Effector memory CD4-positive, alpha-beta T cell (primary cell): ENCODE data around the gene CEMIP2.

ENCODE experiments used
- DNase-seq, 3 donors: peaks; one replicate each; pipeline ENCODE4 v3.0.0-alpha.2; 2020
- H3K27ac ChIP-seq: 2 replicates; pipeline ENCODE4 v1.7.0; 2013; ENCODE audit warnings: mild to moderate bottlenecking, low read length, moderate library complexity; ENCODE audit not compliant: insufficient read depth, poor library complexity, severe bottlenecking
- H3K27me3 ChIP-seq: replicated peaks from 2 replicates; pipeline ENCODE4 v1.7.0; 2013; ENCODE audit warnings: mild to moderate bottlenecking, low read length; ENCODE audit not compliant: insufficient read depth, control insufficient read depth, poor library complexity, severe bottlenecking
- H3K36me3 ChIP-seq: 2 replicates; pipeline ENCODE4 v1.7.0; 2013; ENCODE audit warnings: mild to moderate bottlenecking, low read length, moderate library complexity; ENCODE audit not compliant: control insufficient read depth, insufficient read depth
- H3K4me1 ChIP-seq: 2 replicates; pipeline ENCODE4 v1.7.0; 2013; ENCODE audit warnings: low read length, mild to moderate bottlenecking; ENCODE audit not compliant: control insufficient read depth, insufficient read depth, poor library complexity, severe bottlenecking
- H3K4me3 ChIP-seq: 2 replicates; pipeline ENCODE4 v1.7.0; 2013; ENCODE audit warnings: low read length, low read depth, mild to moderate bottlenecking; ENCODE audit not compliant: insufficient read depth, poor library complexity, severe bottlenecking
- H3K9me3 ChIP-seq: 2 replicates; pipeline ENCODE4 v1.7.0; 2013; ENCODE audit warnings: mild to moderate bottlenecking, low read length, moderate library complexity; ENCODE audit not compliant: control insufficient read depth

The CEMIP2 gene

DNA sequence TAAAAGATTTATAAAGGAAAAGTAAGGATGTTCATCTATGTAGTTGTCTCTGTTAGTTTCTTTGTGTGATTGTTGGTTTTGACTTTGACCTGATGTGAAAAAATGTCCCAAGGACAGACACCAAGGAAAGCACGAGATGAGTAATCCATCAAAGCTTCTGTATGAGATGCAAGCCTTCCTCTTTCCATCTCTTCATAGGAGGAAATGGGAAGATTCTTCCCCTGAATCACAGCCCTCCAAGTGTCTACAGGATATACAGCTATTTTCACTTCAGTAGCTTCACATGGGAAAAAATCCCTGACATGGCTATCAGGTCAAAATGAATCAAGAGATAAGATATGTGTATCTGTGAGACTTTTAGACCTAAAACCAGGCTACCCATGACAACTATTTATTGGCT lies 29.0 kb upstream of the CEMIP2 start:
- H3K27me3 ChIP-seq, result no peaks in the 10 kb centered on the region
- no peaks in the 10 kb centered on the region for H3K9me3 ChIP-seq
- DNase-seq, result no peak
- no peak overlapping the region for H3K4me3 ChIP-seq
- no peaks in the 10 kb centered on the region for H3K36me3 ChIP-seq
- no peak overlapping the region for H3K27ac ChIP-seq
- peaks cover 34% of the 10 kb centered on the region for H3K4me1 ChIP-seq

DNA sequence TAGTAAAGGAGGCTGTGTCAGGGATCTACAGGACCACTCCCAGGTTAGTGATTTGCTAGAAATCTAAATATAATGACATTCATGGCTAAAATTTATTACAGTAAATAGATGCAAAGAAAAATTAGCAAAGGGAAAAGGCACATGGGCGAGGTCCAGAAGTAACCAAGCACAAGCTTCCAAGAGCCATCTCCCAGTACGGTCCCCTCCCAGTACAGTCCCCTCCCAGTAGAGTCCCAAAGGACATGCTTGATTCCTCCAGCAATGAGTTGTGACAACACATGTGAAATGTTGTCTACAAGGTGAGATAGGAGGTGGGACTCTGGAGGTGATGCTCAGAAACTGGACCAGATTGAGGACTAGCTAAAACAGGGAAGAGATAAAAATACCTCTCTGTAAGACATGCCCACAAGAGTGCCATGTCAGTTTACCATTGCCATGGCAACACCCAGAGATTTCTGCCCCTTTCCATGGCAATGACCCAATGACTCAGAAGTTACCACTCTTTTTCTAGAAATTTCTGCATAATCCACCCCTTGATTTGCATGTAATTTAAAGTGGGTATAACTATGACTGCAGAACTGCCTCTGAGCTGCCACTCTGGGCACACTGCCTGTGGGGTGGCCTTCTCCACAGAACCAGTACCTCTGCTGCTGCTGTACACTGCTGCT lies 27.9 kb upstream of the CEMIP2 start:
- Histone ChIP-seq H3K36me3 (no peaks in the 10 kb centered on the region), H3K9me3 (no peaks in the 10 kb centered on the region), H3K27ac (no peak overlapping the region), H3K4me1 (peaks cover 34% of the 10 kb centered on the region), H3K4me3 (no peak overlapping the region), H3K27me3 (no peaks in the 10 kb centered on the region)
- no peak for DNase-seq

DNA sequence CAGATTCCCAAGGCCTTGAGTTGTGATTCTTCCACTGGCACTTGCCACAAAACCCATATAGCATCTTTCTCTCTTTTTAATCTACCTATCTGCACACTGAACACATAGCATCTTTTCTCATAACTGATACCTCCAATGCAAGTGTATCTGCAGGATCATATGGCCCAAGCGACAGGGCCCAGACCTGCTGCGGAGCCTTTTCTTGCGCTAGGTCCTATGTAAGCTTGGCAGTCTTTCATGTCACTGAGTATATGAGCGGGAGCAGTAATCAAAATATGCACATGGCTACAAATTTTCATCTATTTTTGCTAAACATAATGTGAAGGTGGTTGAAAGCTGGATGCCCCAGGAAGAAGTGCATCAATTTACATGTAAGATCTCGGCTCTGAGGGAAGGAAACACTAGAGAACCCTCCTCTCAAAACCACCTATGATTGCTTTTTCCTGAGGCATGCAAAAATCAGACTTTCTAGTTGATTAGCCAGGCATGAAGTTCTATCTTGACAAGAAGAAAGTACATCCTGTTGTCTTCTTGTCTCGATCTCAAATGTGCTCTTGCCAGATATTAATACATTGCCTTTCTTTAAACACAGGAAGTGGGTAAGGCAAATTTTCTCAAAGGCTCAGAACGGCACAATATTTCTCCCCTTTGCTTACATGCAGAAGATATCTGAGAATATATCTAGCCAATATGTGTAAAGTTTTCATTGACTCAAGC lies 26.9 kb upstream of the CEMIP2 start:
- Histone ChIP-seq H3K9me3 (no peaks in the 10 kb centered on the region), H3K27ac (peak overlapping the region; percentile 55), H3K4me1 (peaks cover 34% of the 10 kb centered on the region), H3K27me3 (no peaks in the 10 kb centered on the region), H3K36me3 (no peaks in the 10 kb centered on the region), H3K4me3 (no peak overlapping the region)
- no peak for DNase-seq

DNA sequence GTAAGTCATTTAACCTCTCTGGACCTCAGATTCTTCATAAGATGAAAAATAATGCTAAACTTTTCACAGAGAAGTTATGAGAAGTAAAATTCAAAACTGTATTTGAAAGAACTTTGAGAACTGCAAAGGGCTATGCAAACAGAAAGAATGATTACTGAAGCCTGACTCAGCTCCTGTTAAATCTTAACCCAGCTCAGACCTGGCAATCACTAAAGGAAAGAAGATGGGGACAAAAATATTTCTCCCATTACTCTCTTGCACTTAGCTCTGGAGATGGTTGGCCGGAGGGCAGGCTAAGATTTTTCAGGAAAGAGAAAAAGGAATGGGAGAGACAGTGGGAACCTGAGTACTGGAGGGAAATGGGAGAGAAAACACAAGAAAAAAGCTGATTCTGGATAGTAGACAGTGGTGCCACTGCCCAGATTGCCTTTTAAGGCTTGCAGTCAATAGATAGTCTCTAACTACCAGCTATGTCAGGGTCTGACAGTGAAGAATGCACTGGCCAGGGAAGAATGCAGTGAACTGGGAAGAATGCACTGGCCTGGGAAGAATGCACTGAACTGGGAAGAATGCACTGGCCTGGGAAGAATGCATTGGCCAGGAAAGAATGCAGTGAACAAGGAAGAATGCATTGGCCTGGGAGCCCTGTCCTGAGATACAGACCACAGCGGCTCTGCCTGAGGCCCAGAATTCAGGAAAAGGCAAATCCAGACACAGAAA lies 25.2 kb upstream of the CEMIP2 start:
- no peak overlapping the region for H3K4me3 ChIP-seq
- DNase-seq, result no peak
- H3K4me1 ChIP-seq, result peaks cover 34% of the 10 kb centered on the region
- H3K27ac ChIP-seq, result peak overlapping the region; percentile 55
- no peaks in the 10 kb centered on the region for H3K9me3 ChIP-seq
- H3K27me3 ChIP-seq, result no peaks in the 10 kb centered on the region
- H3K36me3 ChIP-seq, result no peaks in the 10 kb centered on the region

DNA sequence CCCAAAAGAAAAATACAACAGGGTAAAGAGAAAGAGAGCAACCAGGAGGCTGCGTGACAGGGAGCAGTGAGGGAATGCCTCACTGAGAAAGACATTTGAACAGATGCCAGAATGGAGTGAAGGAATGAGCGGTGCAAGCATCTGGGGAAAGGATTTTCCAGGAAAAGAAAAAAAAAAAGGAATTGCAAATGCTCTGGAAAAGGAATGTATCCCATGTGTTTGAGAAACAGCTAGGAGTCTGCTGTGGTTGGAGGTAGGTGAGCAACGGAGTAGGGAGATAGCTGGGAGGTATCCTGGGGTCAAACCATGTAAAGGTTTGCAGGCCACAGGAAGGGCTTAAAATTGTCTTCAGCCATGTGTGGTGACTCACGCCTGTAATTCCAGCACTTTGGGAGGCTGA lies 23.6 kb upstream of the CEMIP2 start:
- H3K27ac ChIP-seq, result no peak overlapping the region
- no peak overlapping the region for H3K4me3 ChIP-seq
- no peaks in the 10 kb centered on the region for H3K36me3 ChIP-seq
- no peaks in the 10 kb centered on the region for H3K27me3 ChIP-seq
- H3K9me3 ChIP-seq, result no peaks in the 10 kb centered on the region
- no peak for DNase-seq
- peaks cover 31% of the 10 kb centered on the region for H3K4me1 ChIP-seq

DNA sequence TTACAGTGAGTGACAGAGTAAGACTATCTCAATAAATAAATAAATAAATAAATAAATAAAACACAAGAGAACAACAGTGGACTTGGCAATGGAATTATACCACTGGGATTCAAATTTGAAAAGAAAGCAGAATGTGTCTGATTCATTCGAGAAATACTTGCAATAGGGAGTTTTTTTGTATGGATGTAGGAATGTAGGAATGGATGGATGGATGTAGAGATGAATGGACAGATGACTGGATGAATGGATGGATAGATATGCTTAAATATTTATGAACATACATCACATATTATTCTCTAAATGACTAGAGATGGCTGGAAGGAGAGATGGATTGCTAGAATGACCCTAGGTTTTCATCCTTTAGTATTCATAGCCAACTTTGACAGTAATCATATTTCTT lies 22.0 kb upstream of the CEMIP2 start:
- no peak for DNase-seq
- Histone ChIP-seq H3K4me1 (peaks cover 20% of the 10 kb centered on the region), H3K36me3 (no peaks in the 10 kb centered on the region)

DNA sequence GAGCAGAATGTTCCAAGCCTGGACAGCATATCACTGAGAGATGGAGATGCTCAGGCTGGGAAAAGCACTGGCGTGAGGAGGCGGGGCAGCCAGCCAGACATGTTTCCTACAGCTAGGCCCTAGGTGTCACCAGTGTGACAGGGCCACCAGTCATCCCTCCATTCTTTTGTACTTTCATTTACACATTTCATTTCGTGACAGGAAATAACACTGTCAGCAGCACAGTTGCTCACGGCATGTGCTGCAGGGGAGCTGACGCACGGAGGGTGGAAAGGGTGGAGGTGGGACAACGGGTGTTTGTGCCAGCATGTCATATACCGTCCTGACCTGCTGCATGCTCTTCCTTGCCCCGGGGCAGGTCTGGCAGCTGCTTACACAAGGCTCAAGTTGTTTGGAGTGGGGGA lies 14.8 kb upstream of the CEMIP2 start:
- Histone ChIP-seq H3K4me1 (peaks cover 33% of the 10 kb centered on the region), H3K27ac (peak overlapping the region; percentile 77), H3K36me3 (no peaks in the 10 kb centered on the region), H3K9me3 (no peaks in the 10 kb centered on the region), H3K4me3 (no peak overlapping the region), H3K27me3 (no peaks in the 10 kb centered on the region)
- peak; percentile 65 to 82 (median 71) for DNase-seq

More for the DNA sequence above, 22.0 kb upstream of the CEMIP2 start:
- Histone ChIP-seq H3K4me3 (no peak overlapping the region), H3K9me3 (no peaks in the 10 kb centered on the region), H3K27me3 (no peaks in the 10 kb centered on the region), H3K27ac (no peak overlapping the region)

DNA sequence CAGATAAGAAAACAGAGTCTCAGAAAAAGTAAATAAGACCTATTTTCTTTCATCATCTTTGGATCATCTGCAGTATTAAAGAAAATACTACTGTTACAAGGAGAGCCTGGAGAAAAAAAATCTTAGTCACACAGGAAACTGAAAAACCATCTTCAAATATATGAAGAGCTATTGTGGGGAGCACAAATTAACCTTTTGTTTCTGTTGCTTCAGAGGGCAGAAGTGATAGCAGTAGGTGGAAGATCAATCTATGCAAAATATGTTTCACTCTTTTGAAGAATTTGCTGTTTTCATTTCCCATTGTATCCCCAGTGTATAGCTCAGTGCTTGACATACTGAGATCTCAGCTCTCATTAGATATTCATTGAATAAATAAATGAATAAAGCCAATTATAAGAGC lies 13.1 kb upstream of the CEMIP2 start:
- Histone ChIP-seq H3K4me3 (no peak overlapping the region), H3K27me3 (no peaks in the 10 kb centered on the region), H3K4me1 (peaks cover 33% of the 10 kb centered on the region), H3K9me3 (no peaks in the 10 kb centered on the region), H3K27ac (peak overlapping the region; percentile 6), H3K36me3 (no peaks in the 10 kb centered on the region)
- no peak for DNase-seq

DNA sequence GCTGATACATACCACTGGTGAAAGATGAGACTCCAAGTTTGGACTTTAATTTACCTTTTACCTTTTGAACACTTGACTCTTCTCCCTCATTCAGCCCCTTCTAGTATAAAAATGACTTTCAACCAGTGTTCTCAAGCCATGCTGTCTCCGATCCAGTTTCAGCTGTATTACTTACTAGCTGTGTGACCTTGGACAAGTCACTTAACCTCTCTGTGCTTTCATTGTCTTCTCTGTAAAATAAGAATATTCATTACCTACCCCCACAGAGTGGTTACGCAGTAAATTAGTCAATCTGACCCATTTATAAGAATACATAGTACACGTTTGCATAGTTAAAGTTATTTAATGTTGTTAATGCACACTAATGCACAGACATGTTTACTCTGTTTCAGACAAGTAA lies 12.6 kb upstream of the CEMIP2 start:
- Histone ChIP-seq H3K9me3 (no peaks in the 10 kb centered on the region), H3K27ac (peak overlapping the region; percentile 6), H3K4me1 (peaks cover 33% of the 10 kb centered on the region), H3K36me3 (no peaks in the 10 kb centered on the region), H3K4me3 (no peak overlapping the region), H3K27me3 (no peaks in the 10 kb centered on the region)
- DNase-seq, result no peak

DNA sequence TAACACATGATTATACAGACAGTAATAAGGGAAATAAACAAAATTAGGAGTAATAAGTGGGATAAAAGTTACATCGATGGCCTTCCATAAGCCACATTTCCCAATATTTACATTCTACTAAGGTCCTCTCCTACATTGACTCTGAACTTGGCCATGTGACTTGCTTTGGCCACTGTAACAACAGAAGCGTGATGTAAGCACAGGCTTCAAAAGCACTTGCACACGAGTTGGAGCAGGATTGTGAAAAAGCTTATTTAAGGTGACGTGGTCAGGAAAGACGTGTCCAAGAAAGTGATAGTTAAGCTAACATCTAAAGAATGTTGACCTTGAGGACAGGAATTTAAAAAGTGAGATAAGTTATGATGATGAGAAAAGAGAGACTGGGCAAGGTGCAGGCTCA lies 9.8 kb upstream of the CEMIP2 start:
- peaks cover 22% of the 10 kb centered on the region for H3K4me1 ChIP-seq
- no peaks in the 10 kb centered on the region for H3K9me3 ChIP-seq
- no peaks in the 10 kb centered on the region for H3K27me3 ChIP-seq
- no peaks in the 10 kb centered on the region for H3K36me3 ChIP-seq
- no peak for DNase-seq
- H3K27ac ChIP-seq, result no peak overlapping the region
- H3K4me3 ChIP-seq, result no peak overlapping the region
